Aorta (tissue), 5 donors: ENCODE data around the gene BZW2. TPM values are rescaled to one million over a fixed set of nuclear protein-coding genes. Genes with fewer than 3 reads are reported as not detected.

Source experiments
- ATAC-seq: fragments of 200-7000 bp; cut with Tn5 transposase; one replicate; pipeline ENCODE4 v1.9.1; 2022; ENCODE audit warnings: moderate library complexity; ENCODE audit not compliant: low FRiP score
- DNase-seq, 2 donors: peaks; one replicate each; pipeline ENCODE4 v3.0.0-alpha.2; 2020
- H3K27ac ChIP-seq, 2 donors: one replicate each; pipeline ENCODE4 v1.5.1; 2013; ENCODE audit warnings: low read length in 2 of 2, mild to moderate bottlenecking in 2 of 2, moderate library complexity in 2 of 2, control low read depth in 1 of 2, inconsistent platforms in 1 of 2, low read depth in 1 of 2
- H3K27me3 ChIP-seq, 2 donors: one replicate each; pipeline ENCODE4 v1.6.1; 2013; ENCODE audit warnings: control low read depth in 1 of 2, low read length in 1 of 2, mild to moderate bottlenecking in 1 of 2, moderate library complexity in 1 of 2; ENCODE audit not compliant: insufficient read depth in 2 of 2, control insufficient read depth in 1 of 2
- H3K36me3 ChIP-seq, 2 donors: one replicate each; pipeline ENCODE4 v1.6.1; 2013; ENCODE audit warnings: control low read depth in 1 of 2, low read length in 1 of 2, mild to moderate bottlenecking in 1 of 2; ENCODE audit not compliant: insufficient read depth in 2 of 2, control insufficient read depth in 1 of 2
- H3K4me1 ChIP-seq, 2 donors: one replicate each; pipeline ENCODE4 v1.6.1; 2013; ENCODE audit warnings: low read length in 2 of 2, control low read depth in 1 of 2, mild to moderate bottlenecking in 1 of 2, moderate library complexity in 1 of 2; ENCODE audit not compliant: insufficient read depth in 2 of 2, control insufficient read depth in 1 of 2
- H3K4me3 ChIP-seq, 2 donors: one replicate each; pipeline ENCODE4 v1.5.1; 2013; ENCODE audit warnings: low read length in 2 of 2, control low read depth in 1 of 2, mild to moderate bottlenecking in 1 of 2
- H3K9me3 ChIP-seq: one replicate; pipeline ENCODE4 v1.6.1; 2013; ENCODE audit warnings: mild to moderate bottlenecking, low read length; ENCODE audit not compliant: control insufficient read depth
- WGBS, 2 donors: extraction: QIAGEN DNeasy Blood & Tissue Kit; methylation state at CpG; one replicate each; pipeline ENCODE4 v1.1.7; 2013; 5-methylcytosine and 5-hydroxymethylcytosine counted together
- intact Hi-C, 2 donors: fragments of 100-400 bp; cut with DNase I; formaldehyde crosslinking; loops; one replicate each; pipeline versions ENCODE4 v1.14.2 to v1.15.0; 2022
- polyA plus RNA-seq, 2 donors: library from polyadenylated mRNA; stranded (reverse); fragments of 200-250 nt; gene quantifications; one replicate each; pipeline ENCODE4 v1.2.3, GENCODE V29; 2013
- total RNA-seq, 2 donors: library from RNA; stranded (reverse); fragmentation: NEBNext Ultra II Directional; extraction: Animal tissue kit (Norgen Biotek cat#: 25700); gene quantifications; one replicate each; pipeline ENCODE4 v1.2.1, GENCODE V29; 2021
- donor health status: healthy with polysubstance abuse.
- donor health status: Bipolar disorder and iron deficiency.
- donor health status: DM: no; HTN: no; CAD: no.
- donor health status: DM: no; HTN: no; CAD: no.
- donor health status: DM: yes; HTN: yes; CAD: no.

BZW2 gene
- total and polyA plus RNA-seq, 4 donors, result 9.0 to 32.8 (median 22.8) TPM

DNA sequence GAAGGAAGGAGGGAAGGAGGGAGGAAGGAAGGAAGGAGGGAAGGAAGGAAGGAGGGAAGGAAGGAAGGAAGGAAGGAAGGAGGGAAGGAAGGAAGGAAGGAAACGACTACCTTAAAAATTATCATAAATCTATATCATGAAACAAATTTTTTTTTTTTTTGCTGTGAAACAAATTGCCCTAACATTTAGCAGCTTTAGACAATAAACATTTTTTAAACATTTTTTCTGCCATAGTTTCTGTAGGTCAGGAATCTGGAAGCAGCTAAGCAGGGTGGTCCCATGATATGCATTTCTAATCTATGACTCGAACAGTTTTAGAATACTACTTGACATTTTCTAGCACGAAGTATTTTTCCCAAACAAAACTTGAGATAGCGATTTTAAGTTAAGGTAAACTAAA is 64.7 kb downstream of the BZW2 start:
- no peak for DNase-seq
- no peak overlapping the region for H3K27ac ChIP-seq
- H3K4me1 ChIP-seq, result no peaks in the 10 kb centered on the region
- 61 to 73% methylated on average over 4 of the region's 4 CpGs for WGBS, 2 donors
- no peak overlapping the region for H3K4me3 ChIP-seq
- H3K36me3 ChIP-seq, result no peaks in the 10 kb centered on the region
- H3K9me3 ChIP-seq, result no peaks in the 10 kb centered on the region
- ATAC-seq, result no peak
- intact Hi-C loops, result no loop called here
- no peaks in the 10 kb centered on the region for H3K27me3 ChIP-seq

DNA sequence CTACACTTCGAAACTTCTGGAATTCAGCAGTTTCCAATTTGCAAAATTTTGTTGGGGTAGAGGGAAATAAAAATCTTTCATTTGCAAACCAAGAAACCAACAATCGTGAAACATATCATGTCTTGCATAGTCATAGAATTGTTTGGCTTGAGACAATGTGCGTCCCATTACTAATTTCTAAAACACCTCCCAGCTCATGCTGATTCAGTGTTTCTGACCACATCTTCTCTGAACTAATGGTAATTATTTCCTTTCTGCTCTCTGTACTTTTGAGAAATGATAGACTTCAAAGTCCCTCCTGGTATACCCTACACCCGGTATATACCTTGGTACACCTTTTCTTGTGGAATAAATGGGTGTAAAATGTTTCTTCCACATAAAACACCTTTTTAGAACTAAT is 65.7 kb downstream of the BZW2 start:
- Histone ChIP-seq H3K9me3 (no peaks in the 10 kb centered on the region), H3K27ac (no peak overlapping the region), H3K4me3 (no peak overlapping the region), H3K27me3 (no peaks in the 10 kb centered on the region), H3K4me1 (no peaks in the 10 kb centered on the region), H3K36me3 (no peaks in the 10 kb centered on the region)
- ATAC-seq, result no peak
- no peak for DNase-seq
- 77 to 80% methylated on average over 4 of the region's 4 CpGs for WGBS, 2 donors
- intact Hi-C loops, result no loop called here

DNA sequence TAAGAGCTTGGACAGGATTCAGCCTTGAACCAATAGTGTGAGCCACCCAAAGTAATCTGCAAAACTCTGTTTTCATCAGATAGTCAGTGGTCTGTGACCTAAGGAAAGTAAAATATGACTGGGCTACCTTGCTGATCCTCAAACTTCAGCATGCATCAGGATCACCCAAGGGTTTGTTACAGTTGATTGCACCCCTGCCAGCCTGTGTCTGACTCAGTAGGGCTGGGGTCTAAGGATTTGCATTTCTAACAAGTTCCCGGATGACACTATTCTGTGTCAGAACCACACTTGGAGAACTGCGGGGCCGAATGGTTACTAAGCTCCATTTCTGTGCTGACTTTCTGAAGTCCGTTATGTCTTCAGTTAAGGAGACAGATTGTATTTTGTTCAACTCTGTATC is 66.9 kb downstream of the BZW2 start:
- DNase-seq, result no peak
- 93 to 96% methylated on average over 4 of the region's 4 CpGs for WGBS, 2 donors
- ATAC-seq, result no peak
- Histone ChIP-seq H3K27ac (no peak overlapping the region), H3K4me3 (no peak overlapping the region), H3K36me3 (no peaks in the 10 kb centered on the region), H3K4me1 (no peaks in the 10 kb centered on the region), H3K27me3 (no peaks in the 10 kb centered on the region), H3K9me3 (no peaks in the 10 kb centered on the region)
- intact Hi-C loops, result no loop called here

DNA sequence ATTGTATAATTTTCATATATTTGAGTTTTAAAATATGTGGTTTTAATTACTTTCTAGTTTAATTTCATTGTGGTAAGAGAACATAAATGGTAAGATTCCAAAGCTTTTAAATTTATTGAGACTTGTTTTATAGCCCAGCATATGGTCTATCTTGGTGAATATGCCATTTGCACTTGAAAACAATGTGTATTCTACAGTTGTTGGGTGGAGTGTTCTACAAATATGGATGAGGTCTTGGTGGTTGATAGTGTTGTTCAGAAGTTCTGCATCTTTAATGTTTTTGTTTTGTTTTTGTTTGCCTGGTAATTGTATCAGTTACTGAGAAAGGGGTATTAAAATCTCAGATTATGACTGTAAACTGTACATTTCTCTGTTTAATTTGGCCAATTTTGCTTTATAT is 69.9 kb downstream of the BZW2 start:
- H3K27ac ChIP-seq, result no peak overlapping the region
- H3K4me3 ChIP-seq, result no peak overlapping the region
- no peaks in the 10 kb centered on the region for H3K36me3 ChIP-seq
- DNase-seq, result no peak
- intact Hi-C loops, result no loop called here
- ATAC-seq, result no peak
- H3K4me1 ChIP-seq, result no peaks in the 10 kb centered on the region
- no peaks in the 10 kb centered on the region for H3K27me3 ChIP-seq
- no peaks in the 10 kb centered on the region for H3K9me3 ChIP-seq

DNA sequence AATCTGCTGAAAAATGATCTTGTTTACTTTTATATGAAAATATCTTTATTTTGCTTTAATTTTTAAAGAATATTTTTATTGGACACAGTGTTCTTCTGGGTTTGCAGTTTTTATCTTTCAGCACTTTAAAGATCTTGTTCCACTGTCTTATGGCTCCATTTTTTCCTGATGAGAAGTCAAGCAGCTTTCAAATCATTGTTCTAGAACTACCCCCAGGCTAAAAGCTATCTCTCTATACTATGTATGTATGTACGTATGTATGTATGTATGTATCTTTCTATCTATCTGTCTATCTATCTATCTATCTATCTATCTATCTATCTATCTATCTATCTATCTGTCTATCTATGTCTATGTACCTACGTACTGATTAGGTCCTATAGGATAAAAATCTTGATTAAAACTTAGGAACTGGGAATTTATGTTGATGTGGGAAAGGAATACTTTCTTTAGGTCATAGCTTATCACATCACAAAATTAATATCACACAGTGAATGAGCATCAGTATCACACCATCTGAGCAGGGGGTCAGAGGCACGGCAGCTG is 72.2 kb downstream of the BZW2 start:
- H3K36me3 ChIP-seq, result no peaks in the 10 kb centered on the region
- H3K4me3 ChIP-seq, result no peak overlapping the region
- DNase-seq (no peak), ATAC-seq (no peak)
- H3K27ac ChIP-seq, result no peak overlapping the region
- no peaks in the 10 kb centered on the region for H3K4me1 ChIP-seq
- no peaks in the 10 kb centered on the region for H3K9me3 ChIP-seq
- 93 to 94% methylated on average over 3 of the region's 3 CpGs for WGBS, 2 donors
- intact Hi-C loops, result no loop called here
- no peaks in the 10 kb centered on the region for H3K27me3 ChIP-seq

DNA sequence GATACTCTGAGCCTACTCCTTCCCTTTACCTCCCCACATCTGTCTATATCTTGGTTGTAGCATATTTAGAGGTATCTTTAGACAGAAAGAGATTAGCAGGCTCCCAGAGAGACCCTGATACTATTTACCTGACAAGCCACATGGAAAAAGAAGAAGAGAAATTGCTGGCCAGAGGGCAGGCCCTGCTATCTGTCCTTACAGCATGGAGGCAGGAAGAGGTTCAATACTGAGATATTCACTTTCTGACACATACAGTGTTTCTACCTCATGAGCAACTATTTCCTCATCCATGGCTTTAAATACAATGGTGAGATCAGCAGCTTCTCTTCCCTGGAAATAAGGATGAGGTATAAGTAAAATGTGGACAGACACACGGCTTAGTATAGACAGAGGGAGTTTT is 73.7 kb downstream of the BZW2 start:
- no peak overlapping the region for H3K27ac ChIP-seq
- H3K36me3 ChIP-seq, result no peaks in the 10 kb centered on the region
- DNase-seq, result no peak
- H3K27me3 ChIP-seq, result no peaks in the 10 kb centered on the region
- no peaks in the 10 kb centered on the region for H3K9me3 ChIP-seq
- H3K4me3 ChIP-seq, result no peak overlapping the region
- 96 to 100% methylated on average over 1 of the region's 1 CpG for WGBS, 2 donors
- no peaks in the 10 kb centered on the region for H3K4me1 ChIP-seq
- intact Hi-C loops, result no loop called here
- ATAC-seq, result no peak

DNA sequence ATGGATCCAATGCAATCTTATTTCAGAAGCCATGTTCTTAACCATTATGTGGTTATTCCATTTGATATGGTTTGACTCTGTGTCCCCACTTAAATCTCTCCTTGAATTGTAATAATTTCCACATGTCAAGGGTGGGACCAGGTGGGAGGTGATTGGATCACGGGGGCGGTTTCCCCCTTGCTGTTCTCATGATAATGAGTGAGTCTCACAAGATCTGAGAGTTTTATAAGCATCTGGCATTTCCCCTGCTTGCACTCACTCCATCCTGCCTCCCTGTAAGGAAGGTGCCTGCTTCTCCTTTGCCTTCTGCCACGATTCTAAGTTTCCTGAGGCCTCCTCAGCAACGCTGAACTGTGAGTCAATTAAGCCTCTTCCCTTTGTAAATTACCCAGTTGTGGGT is 75.6 kb downstream of the BZW2 start:
- intact Hi-C loops, result no loop called here
- Histone ChIP-seq H3K36me3 (no peaks in the 10 kb centered on the region), H3K4me1 (no peaks in the 10 kb centered on the region), H3K4me3 (no peak overlapping the region), H3K27ac (no peak overlapping the region), H3K27me3 (no peaks in the 10 kb centered on the region), H3K9me3 (no peaks in the 10 kb centered on the region)
- DNase-seq, result no peak
- ATAC-seq, result no peak
- WGBS, 2 donors, result 79 to 84% methylated on average over 4 of the region's 4 CpGs

DNA sequence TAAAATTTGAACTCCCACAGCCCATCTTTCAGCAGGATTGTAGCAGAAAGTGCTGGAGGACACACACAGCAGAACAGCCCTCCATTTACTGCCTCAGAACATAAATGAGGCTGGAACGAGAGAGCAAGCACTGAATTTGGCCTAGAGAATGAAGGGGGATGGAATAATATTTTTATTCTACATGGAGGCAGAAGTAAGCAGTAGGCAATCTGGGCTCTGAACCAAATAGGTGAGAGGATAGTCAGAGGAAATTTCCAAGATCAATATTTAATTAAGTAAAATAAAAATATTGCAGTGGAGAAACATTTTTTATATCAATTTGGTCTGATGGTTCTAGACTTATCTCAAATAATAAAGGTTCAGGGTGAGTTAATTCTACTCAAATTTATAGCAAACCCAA is 78.4 kb downstream of the BZW2 start:
- intact Hi-C loops, result no loop called here
- H3K4me1 ChIP-seq, result no peaks in the 10 kb centered on the region
- 58 to 67% methylated on average over 1 of the region's 1 CpG for WGBS, 2 donors
- no peak for DNase-seq
- no peak overlapping the region for H3K27ac ChIP-seq
- no peaks in the 10 kb centered on the region for H3K27me3 ChIP-seq
- H3K36me3 ChIP-seq, result no peaks in the 10 kb centered on the region
- no peak for ATAC-seq
- H3K4me3 ChIP-seq, result no peak overlapping the region
- H3K9me3 ChIP-seq, result no peaks in the 10 kb centered on the region

DNA sequence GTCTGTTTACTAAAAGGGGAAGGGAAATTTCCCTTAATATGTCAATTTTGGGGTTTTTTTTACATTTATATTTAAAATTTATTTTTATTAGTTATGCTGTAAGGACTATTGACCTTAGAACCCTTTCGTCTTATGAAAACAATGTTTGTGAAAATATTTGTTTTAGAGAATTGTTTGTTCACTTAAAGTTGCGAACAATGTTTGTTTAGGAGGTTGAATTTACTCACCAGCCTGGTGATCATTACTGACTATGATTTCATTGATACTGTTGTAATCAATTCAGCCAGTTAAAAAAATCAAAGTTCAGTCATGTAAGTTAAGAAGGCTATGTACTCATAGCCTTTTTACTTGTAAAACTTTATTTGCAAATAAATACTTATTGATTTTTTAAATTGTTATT is 80.2 kb downstream of the BZW2 start:
- WGBS, 2 donors, result 87% methylated on average over 2 of the region's 2 CpGs
- no peaks in the 10 kb centered on the region for H3K4me1 ChIP-seq
- H3K27me3 ChIP-seq, result no peaks in the 10 kb centered on the region
- no peaks in the 10 kb centered on the region for H3K36me3 ChIP-seq
- DNase-seq (no peak), ATAC-seq (no peak)
- intact Hi-C loops, result no loop called here
- no peak overlapping the region for H3K27ac ChIP-seq
- no peaks in the 10 kb centered on the region for H3K9me3 ChIP-seq
- H3K4me3 ChIP-seq, result no peak overlapping the region
